HS-27A (cell line): ENCODE data around the gene CCDC172.
"Not testable (repeated sequence)": the region's sequence is repeated elsewhere in the genome, so short reads cannot be mapped to it uniquely, and the experiment has no call there.

Experiments used
- DNase-seq: peaks from one replicate; pipeline ENCODE4 v3.0.0-alpha.2; 2012; ENCODE audit warnings: low read depth, missing footprints

CCDC172 gene

GRCh38 chr10:116336866-116337265, 12.6 kb downstream of the CCDC172 start:
- DNase-seq: no peak

GRCh38 chr10:116352125-116352524, 27.9 kb downstream of the CCDC172 start:
- no peak for DNase-seq

- no peak for DNase-seq
These were observed 29.6 kb downstream of the CCDC172 start for GRCh38 chr10:116353817-116354216.

- DNase-seq: no peak
These were observed 31.1 kb downstream of the CCDC172 start for GRCh38 chr10:116355341-116355740.

DNA sequence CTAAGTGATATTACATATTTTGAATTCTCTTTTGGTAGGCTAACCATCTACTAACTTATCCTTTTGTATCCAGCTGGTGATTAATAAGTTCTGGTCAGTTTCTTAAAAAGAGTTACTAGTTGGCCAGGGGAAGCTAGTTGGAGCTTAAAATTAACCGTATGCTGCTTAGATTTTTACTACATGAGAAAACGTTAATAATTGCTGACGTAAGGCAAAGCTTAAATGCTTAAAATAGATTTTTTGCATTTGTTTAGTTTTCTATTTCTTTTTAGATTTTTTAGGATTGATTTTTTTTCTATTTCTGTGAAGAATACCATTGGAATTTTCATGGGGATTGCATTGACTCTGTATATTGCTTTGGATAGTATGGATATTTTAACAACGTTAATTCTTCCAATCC, 32.6 kb downstream of the CCDC172 start:
- no peak for DNase-seq

DNA sequence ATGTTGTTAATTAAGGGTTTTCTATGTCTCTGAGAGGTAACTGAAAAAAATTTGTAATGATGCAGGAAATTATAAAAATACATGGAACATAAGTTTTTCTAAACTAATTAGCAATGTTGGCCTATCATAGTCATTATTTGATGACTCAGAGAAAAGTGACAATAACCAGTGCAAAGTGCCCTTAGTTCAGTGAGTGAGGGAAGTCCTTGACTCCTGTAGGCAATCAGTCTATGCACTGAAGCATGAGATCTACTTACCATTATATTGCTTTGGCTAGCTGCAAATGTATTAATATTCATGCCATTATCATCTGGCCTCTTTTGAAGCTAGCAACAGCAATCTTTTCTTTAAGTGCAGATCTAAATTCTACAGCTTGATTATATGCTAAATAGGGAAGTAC, 40.6 kb downstream of the CCDC172 start:
- no peak for DNase-seq

- DNase-seq: no peak
These were observed 47.5 kb downstream of the CCDC172 start for GRCh38 chr10:116371737-116372136.

GRCh38 chr10:116382290-116382689, 58.0 kb downstream of the CCDC172 start:
- DNase-seq: no peak

DNA sequence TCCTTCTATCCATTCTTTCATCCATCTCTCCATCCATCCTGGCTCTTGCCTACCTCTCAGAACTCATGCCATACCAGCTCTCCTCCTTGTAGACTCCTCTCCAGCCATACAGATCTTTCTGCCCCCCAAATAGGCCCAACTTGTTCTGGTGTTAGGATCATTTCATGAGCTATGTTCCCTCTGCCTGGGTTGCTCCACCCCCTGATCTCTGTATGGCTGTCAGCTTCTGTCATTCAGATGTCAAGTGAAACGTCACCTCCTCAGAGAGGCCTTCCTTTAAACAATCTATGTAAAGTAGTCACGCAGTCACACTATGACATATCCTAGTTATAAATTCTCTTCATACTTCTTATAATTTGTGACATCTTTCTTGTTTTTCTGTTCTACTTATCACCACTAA, 61.1 kb downstream of the CCDC172 start:
- no peak for DNase-seq

DNA sequence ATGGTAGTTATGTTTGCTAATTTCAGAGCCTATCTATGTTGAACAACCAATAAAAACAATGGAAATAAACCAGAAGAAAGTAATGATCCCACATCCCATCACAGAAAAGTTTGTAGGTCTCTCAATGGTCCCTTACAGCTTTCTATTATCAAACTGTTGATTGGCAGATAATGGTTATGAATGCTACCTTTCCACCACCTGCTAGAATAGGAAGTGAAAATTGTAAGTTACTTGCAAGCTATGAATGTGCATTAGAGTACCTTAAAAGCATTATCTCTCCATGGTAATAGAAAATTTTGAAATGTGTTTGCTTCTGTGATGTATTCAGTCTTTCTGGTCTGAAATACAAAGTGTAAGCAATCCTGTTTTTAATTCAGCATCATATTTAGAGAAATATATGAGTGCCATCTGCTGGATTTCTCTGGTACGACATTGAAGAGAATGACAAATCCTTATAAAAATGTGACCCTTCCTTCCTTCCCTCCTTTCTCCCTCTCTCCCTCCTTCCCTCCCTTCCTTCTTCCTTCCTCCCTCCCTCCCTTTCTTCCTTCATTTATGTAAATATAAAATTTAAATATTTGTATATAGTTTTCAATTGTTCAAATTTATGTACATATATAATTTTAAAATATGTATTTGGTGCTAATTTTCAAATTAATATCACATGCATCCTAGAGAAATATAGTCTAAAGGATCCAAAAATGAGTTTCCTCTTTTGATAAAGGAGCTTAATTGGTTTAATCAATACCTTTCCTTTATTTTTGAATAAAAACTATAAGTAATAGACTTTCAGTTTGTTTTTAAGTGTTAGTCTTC, 62.0 kb downstream of the CCDC172 start:
- DNase-seq: peak; percentile 30

GRCh38 chr10:116393246-116393831, 69.1 kb downstream of the CCDC172 start:
- DNase-seq: not testable (repeated sequence)

GRCh38 chr10:116395223-116395985, 71.2 kb downstream of the CCDC172 start:
- DNase-seq: no peak

GRCh38 chr10:116398224-116398623, 74.0 kb downstream of the CCDC172 start:
- DNase-seq: no peak

DNA sequence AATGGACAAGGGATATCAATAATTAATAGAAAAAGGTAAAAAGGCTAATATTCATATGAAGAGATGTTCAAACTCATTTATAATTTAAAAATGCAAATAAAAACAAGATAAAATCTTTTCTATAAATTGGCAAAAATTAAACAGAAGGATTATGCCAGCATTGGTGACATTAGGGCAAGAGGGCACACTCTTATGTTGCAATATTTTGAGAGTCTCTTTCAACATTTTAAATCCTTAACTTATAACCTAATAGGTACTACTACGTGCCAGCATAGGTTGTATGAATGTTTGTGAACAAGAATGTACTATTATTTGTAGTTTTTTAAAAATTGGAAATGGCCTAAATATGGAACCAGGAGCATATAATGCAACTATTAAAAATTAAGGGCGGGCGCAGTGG, 78.6 kb downstream of the CCDC172 start:
- DNase-seq: no peak

DNA sequence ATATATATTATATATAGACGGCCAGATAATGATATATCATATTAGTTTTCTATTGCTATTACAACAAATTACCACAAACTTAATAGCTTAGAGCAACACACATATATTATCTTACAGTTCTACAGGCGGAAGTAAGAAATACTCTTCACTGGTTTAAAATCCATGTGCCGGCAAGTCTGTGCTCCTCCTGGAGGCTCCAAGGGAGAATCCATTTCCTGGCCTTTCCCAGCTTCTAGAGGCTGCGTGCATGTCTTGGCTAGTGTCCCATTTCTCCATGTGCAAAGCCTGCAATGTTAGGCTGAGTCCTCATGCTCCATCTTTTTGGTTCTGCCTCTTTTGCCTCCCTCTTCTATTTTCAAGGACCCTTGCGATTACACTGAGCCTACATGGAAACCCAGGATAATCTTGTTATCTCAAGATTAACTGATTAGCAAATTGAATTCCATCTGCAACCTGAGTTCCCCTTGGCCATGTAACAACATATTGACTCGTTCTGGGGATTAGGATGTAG, 79.5 kb downstream of the CCDC172 start:
- no peak for DNase-seq

DNA sequence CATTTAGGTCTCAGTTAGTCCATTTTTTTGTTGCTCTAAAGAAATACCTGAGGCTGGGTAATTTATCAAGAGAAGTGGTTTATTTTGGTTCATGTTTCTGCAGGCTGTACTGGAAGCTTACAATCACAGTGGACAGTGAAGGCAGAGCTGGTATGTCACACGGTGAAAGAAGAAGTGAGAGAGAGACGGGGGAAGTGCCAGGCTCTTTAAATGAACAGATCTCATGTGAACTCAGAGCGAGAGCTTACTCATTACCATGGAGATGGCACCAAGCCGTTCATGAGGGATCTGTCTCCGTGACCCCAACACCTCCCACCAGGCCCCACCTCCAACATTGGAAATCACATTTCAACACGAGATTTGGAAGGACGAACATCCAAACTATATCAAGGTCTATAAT, 84.5 kb downstream of the CCDC172 start:
- no peak for DNase-seq

GRCh38 chr10:116410351-116410750, 86.1 kb downstream of the CCDC172 start:
- no peak for DNase-seq

DNA sequence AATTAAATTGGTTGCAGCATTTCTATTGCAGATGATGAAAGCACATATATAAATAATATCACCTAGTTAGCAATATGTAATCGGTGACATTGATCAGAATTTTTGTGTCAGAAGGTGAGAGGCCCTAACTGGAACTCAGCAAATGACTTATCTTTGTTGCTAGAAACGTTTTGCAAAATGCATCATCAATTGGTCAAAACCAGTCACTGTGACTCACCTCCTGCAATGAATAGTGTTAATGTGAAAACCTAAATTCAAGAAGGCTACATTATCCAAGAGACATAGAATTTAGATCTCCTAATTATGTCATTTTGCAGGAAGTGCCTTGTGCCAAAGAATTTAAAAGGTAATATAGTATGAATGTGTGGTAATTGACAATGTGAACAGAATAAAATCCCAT, 93.6 kb downstream of the CCDC172 start:
- no peak for DNase-seq

DNA sequence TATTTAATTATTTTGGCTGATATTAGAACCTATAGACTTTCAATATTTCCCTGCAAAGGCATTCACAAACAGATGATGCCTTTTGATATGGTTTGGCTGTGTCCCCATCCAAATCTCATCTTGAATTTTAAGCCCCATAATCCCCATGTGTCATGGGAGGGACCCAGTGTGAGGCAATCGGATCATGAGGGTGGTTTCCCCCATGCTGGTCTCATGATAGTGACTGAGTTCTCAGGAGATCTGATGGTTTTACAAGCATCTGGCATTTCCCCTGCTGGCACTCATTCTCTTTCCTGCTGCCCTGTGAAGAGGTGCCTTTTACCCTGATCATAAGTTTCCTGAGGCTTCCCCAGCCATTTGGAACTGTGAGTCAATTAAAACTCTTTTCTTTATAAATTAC, 94.1 kb downstream of the CCDC172 start:
- DNase-seq: no peak

GRCh38 chr10:116421815-116422214, 97.6 kb downstream of the CCDC172 start:
- DNase-seq: no peak

DNA sequence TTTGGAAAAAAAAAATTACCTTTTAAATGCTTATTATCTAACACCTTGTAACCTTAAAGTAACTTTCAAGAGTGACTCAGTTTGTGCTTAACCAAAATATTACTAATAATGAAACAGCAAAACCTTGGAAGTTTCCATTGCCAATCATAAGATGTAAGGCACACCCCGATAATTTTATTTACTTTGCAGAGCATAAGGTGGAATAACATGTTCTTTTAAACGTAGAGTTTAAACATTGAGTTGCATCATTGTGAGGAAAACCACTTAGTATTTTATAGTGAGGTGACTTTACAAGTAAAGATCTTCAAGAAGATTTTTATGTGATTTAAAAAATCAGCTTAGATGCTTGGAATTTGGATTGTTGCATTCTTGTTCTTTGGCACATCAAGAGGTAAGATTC, 103.4 kb downstream of the CCDC172 start, which contains the start of gene PNLIPRP3:
TSS of gene PNLIPRP3 (plus strand) at position 177 of the 400 bp plus-strand sequence. CDS start at position 343, 166 bp downstream.
- no peak for DNase-seq

DNA sequence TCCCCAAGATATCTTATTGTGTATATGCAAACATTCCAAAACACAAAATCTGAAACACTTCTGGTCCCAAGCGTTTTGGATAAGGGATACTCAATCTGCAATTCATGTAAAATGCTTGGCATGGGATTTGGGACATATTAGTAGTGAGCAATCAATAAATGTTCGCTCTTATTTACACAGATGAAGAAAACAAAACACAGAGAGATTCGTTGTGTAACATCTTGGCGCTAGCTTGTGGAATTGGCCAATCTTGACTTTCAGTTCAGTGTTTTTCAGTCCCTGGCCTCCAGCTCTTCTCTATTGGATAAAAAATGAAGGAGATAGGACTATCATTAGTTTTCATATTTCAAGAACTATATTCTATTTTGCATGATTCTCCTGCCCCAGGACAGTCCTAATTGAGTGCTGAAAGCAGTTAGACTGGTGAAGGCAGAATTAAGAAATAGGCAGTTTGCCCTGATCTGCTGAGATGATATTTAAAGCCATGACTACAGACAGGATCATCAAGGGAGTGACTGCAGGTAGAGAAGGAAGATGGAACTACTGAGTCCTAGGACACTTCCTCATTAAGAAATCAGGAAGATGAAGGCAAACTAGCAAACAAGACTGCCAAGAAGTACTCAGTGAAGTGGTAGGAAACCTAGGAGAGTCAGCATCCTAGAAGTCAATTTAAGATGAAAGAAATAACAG, 105.2 kb downstream of the CCDC172 start:
- DNase-seq: no peak
